Measurements from ENCODE around the gene MED10. TPM values are rescaled to one million over a fixed set of nuclear protein-coding genes. Genes with fewer than 3 reads are reported as not detected.

The MED10 gene
- total RNA-seq, 2 donors from 2014 or later = 19.7 to 45.3 TPM

DNA sequence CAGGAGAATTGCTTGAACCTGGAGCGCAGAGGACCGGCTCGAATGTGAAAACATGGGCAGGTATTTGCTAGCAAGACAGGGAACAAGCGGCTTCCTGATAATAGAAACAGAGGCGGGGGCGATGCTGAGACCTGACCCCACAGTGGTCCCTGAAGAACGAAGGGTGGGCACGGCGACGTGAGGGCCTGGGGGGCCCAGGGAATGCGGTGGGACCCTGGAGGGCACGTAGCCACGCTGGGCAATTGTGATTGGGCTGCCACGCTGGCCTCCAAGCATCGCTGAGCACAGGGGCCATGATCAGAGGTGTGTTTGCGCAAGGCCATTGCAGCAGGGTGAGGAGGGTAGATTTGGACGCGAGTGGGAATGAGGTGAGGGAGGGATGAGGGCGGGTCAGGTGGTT, 30.7 kb downstream of the MED10 start:
- intact Hi-C loops (cut with DNase I) = no loop called here
- DNase-seq (ENCODE audit: low spot score) = no peak
- Histone ChIP-seq H3K9me3 (no peaks in the 10 kb centered on the region), H3K4me1 (replicated peaks) (no peaks in the 10 kb centered on the region), H3K27me3 (replicated peaks; ENCODE audit: insufficient read depth) (no peaks in the 10 kb centered on the region), H3K4me3 (no peak overlapping the region), H3K36me3 (no peaks in the 10 kb centered on the region), H3K27ac (no peak overlapping the region)
- 90% methylated on average over 19 of the region's 19 CpGs for WGBS
- TF ChIP-seq, protein P1, sequence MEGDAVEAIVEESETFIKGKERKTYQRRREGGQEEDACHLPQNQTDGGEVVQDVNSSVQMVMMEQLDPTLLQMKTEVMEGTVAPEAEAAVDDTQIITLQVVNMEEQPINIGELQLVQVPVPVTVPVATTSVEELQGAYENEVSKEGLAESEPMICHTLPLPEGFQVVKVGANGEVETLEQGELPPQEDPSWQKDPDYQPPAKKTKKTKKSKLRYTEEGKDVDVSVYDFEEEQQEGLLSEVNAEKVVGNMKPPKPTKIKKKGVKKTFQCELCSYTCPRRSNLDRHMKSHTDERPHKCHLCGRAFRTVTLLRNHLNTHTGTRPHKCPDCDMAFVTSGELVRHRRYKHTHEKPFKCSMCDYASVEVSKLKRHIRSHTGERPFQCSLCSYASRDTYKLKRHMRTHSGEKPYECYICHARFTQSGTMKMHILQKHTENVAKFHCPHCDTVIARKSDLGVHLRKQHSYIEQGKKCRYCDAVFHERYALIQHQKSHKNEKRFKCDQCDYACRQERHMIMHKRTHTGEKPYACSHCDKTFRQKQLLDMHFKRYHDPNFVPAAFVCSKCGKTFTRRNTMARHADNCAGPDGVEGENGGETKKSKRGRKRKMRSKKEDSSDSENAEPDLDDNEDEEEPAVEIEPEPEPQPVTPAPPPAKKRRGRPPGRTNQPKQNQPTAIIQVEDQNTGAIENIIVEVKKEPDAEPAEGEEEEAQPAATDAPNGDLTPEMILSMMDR (IDR thresholded peaks at IDR 0.05) = no peak
- TF ChIP-seq POLR2A (IDR thresholded peaks at IDR 0.05) (no peak), POLR2AphosphoS5 (IDR thresholded peaks at IDR 0.05) (no peak)

DNA sequence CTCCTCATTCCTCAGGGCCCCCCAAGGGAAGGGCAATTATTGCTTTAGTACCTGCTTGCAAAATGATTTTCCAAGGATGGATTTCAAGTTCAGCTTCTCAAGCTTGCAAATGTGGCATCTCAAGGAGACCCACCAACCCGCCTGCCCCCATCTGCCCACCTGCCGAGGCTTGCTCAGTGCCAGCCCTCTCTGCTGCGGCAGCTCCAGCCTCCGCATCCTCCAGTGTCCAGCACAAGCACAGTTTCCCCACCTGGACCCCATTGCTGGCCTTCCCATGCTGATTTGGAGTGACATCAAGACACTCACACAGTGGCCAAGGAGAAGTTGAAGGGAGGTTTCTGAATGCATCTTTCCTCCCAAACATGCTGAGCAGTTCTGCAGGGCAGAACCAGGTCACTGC, 31.2 kb downstream of the MED10 start:
- no peaks in the 10 kb centered on the region for H3K27me3 ChIP-seq (replicated peaks; ENCODE audit: insufficient read depth)
- 96% methylated on average over 4 of the region's 4 CpGs for WGBS
- intact Hi-C loops (cut with DNase I) = no loop called here
- H3K27ac ChIP-seq = no peak overlapping the region
- no peaks in the 10 kb centered on the region for H3K4me1 ChIP-seq (replicated peaks)
- no peak overlapping the region for H3K4me3 ChIP-seq
- H3K9me3 ChIP-seq = no peaks in the 10 kb centered on the region
- no peaks in the 10 kb centered on the region for H3K36me3 ChIP-seq
- DNase-seq (ENCODE audit: low spot score) = no peak
- TF ChIP-seq, protein P1 (IDR thresholded peaks at IDR 0.05) = no peak
- TF ChIP-seq POLR2A (IDR thresholded peaks at IDR 0.05) = no peak
- TF ChIP-seq POLR2AphosphoS5 (IDR thresholded peaks at IDR 0.05) = no peak

DNA sequence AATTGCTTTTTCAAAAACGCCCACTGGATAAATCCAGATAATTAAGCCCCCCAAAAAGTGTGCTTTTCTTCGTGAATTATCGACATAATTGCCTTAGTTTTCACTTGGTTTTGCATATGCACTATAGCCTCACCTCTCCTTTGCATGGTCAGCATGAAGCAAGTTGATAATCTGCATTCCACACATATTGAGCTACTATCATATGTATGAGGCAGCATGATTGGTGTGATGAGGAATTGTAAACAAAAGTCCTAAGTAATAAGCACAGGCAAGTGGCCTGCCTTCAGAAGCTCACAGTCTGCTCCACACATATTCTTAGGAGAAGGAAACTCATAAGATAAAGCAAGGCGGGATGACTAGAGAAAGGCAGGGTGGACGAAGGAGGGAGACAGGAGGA, 33.8 kb downstream of the MED10 start:
- Histone ChIP-seq H3K4me1 (replicated peaks) (no peaks in the 10 kb centered on the region), H3K27me3 (replicated peaks; ENCODE audit: insufficient read depth) (no peaks in the 10 kb centered on the region), H3K27ac (no peak overlapping the region), H3K4me3 (no peak overlapping the region), H3K9me3 (no peaks in the 10 kb centered on the region), H3K36me3 (no peaks in the 10 kb centered on the region)
- no peak for DNase-seq (ENCODE audit: low spot score)
- TF ChIP-seq POLR2A (IDR thresholded peaks at IDR 0.05) (no peak), POLR2AphosphoS5 (IDR thresholded peaks at IDR 0.05) (no peak)
- TF ChIP-seq, protein P1 (IDR thresholded peaks at IDR 0.05) = no peak
- intact Hi-C loops (cut with DNase I) = no loop called here
- 74% methylated on average over 5 of the region's 5 CpGs for WGBS

DNA sequence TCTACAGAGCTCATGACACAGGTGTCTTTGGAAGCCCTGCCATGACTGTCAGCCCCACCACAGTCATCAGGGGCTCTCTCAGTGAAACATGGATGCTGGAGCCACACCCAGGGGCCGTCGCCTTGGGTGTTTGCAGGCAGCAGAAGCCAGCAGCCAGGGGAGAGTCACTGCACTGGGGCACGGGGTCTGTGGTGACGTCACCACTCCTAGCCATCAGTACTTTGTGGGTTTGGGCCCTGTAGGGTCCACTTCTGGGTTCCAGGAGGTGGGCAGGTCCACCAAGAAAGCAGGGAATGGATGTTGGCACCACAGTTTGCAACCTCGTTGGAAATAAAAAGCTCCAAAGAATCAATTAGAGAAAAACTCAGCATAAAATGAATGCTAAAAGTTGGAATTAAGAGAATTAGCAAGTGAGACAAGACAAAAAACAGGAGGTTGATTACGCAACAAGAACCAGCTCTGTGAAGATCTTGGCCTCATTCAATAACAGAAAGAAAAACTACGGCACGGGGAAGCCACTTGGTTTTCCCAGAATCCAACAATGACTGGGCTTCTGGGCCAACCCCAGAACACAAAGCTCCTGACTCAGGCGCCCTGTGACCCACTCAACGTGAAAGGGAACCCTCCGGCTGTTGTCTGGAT, 34.3 kb downstream of the MED10 start:
- H3K4me3 ChIP-seq = no peak overlapping the region
- no peak for DNase-seq (ENCODE audit: low spot score)
- no peak overlapping the region for H3K27ac ChIP-seq
- 81% methylated on average over 11 of the region's 11 CpGs for WGBS
- no peaks in the 10 kb centered on the region for H3K27me3 ChIP-seq (replicated peaks; ENCODE audit: insufficient read depth)
- H3K4me1 ChIP-seq (replicated peaks) = no peaks in the 10 kb centered on the region
- no peak for TF ChIP-seq POLR2A (IDR thresholded peaks at IDR 0.05)
- TF ChIP-seq POLR2AphosphoS5 (IDR thresholded peaks at IDR 0.05) = no peak
- TF ChIP-seq, protein P1 (IDR thresholded peaks at IDR 0.05) = no peak
- intact Hi-C loops (cut with DNase I) = no loop called here
- no peaks in the 10 kb centered on the region for H3K36me3 ChIP-seq
- no peaks in the 10 kb centered on the region for H3K9me3 ChIP-seq

DNA sequence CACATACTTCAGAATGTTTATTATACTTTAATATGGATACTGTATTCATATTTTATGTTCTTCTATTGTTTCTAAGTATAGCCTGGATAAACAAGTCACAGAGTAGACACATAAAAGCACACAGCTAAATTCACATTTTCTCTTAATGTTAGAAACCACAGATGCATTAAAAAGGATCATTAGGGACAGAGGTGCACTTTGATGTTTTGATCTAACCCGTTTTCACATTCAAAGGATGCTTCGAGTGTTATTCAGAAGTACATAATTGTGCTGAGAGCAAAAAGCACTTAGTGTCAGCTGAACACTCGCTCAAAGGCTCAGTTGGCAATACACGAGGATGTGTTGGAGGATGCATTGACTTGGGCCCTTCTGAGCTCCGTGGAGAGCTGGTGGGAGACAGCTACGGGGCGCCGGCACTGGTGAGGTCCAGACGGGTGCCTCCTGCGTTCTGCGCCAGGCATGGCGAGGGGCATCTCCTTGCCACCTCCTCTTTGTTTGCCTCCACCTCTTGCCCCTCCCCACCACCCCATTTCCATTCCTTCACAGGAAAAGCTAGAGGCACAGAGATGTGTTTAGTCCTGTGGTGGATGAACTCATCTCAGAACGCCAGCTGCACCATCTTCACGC, 35.5 kb downstream of the MED10 start:
- intact Hi-C loops (cut with DNase I) = no loop called here
- 72% methylated on average over 14 of the region's 14 CpGs for WGBS
- Histone ChIP-seq H3K9me3 (no peaks in the 10 kb centered on the region), H3K27ac (no peak overlapping the region), H3K4me1 (replicated peaks) (no peaks in the 10 kb centered on the region), H3K27me3 (replicated peaks; ENCODE audit: insufficient read depth) (no peaks in the 10 kb centered on the region), H3K4me3 (no peak overlapping the region), H3K36me3 (no peaks in the 10 kb centered on the region)
- TF ChIP-seq, protein P1 (IDR thresholded peaks at IDR 0.05) = no peak
- TF ChIP-seq POLR2A (IDR thresholded peaks at IDR 0.05) (no peak), POLR2AphosphoS5 (IDR thresholded peaks at IDR 0.05) (no peak)
- DNase-seq (ENCODE audit: low spot score) = no peak
